H9 (cell line): ENCODE results near the gene KCNJ15. TPM values are rescaled to one million over a fixed set of nuclear protein-coding genes. Genes with fewer than 3 reads are reported as not detected.

Source experiments
- DNase-seq: peaks from one replicate; pipeline ENCODE4 v3.0.0-alpha.2; 2017
- H2AFZ ChIP-seq: one replicate; pipeline ENCODE4 v1.6.1; 2013; ENCODE audit warnings: mild to moderate bottlenecking, low read length, control low read depth, moderate library complexity
- H2AK5ac ChIP-seq: 2 replicates; pipeline ENCODE4 v1.6.1; 2013; ENCODE audit warnings: low read length, control low read depth, mixed read lengths; ENCODE audit not compliant: insufficient read length
- H2BK120ac ChIP-seq: one replicate; pipeline ENCODE4 v1.6.1; 2013; ENCODE audit warnings: low read depth, mild to moderate bottlenecking, low read length, control low read depth, inconsistent platforms; ENCODE audit not compliant: poor library complexity, severe bottlenecking
- H2BK12ac ChIP-seq: 2 replicates; pipeline ENCODE4 v1.6.1; 2013; ENCODE audit warnings: low read length, control low read depth, mixed read lengths, low read depth; ENCODE audit not compliant: insufficient read length
- H2BK15ac ChIP-seq: 2 replicates; pipeline ENCODE4 v1.6.1; 2013; ENCODE audit warnings: low read depth, low read length, control low read depth
- H2BK20ac ChIP-seq: one replicate; pipeline ENCODE4 v1.6.1; 2013; ENCODE audit warnings: low read depth, mild to moderate bottlenecking, low read length, control low read depth, inconsistent platforms; ENCODE audit not compliant: poor library complexity, severe bottlenecking
- H2BK5ac ChIP-seq: 2 replicates; pipeline ENCODE4 v1.6.1; 2013; ENCODE audit warnings: low read length, control low read depth, mixed read lengths; ENCODE audit not compliant: insufficient read length
- H3K14ac ChIP-seq: 2 replicates; pipeline ENCODE4 v1.6.1; 2013; ENCODE audit warnings: low read length, control low read depth; ENCODE audit not compliant: insufficient read depth
- H3K18ac ChIP-seq: 2 replicates; pipeline ENCODE4 v1.6.1; 2013; ENCODE audit warnings: low read depth, mild to moderate bottlenecking, mixed read lengths, low read length, control low read depth; ENCODE audit not compliant: insufficient read length
- H3K23ac ChIP-seq: 2 replicates; pipeline ENCODE4 v1.6.1; 2013; ENCODE audit warnings: low read length, control low read depth, mixed read lengths, low read depth; ENCODE audit not compliant: insufficient read length
- H3K23me2 ChIP-seq: 2 replicates; pipeline ENCODE4 v1.6.1; 2013; ENCODE audit warnings: low read depth, mild to moderate bottlenecking, mixed read lengths, low read length, control low read depth; ENCODE audit not compliant: insufficient read length, poor library complexity, severe bottlenecking
- H3K27ac ChIP-seq: 2 replicates; pipeline ENCODE4 v1.5.1; 2013; ENCODE audit warnings: low read length, control low read depth, mixed read lengths, low read depth; ENCODE audit not compliant: insufficient read length
- H3K27me3 ChIP-seq: 2 replicates; pipeline ENCODE4 v1.6.1; 2013; ENCODE audit warnings: low read length, control low read depth, inconsistent platforms; ENCODE audit not compliant: insufficient read depth
- H3K4ac ChIP-seq: 2 replicates; pipeline ENCODE4 v1.6.1; 2013; ENCODE audit warnings: low read depth, mild to moderate bottlenecking, control low read depth, inconsistent platforms, low read length, moderate library complexity
- H3K4me1 ChIP-seq: 2 replicates; pipeline ENCODE4 v1.6.1; 2013; ENCODE audit warnings: low read length, control low read depth, inconsistent platforms; ENCODE audit not compliant: insufficient read depth
- H3K4me2 ChIP-seq: 2 replicates; pipeline ENCODE4 v1.6.1; 2013; ENCODE audit warnings: low read length, control low read depth, mixed read lengths; ENCODE audit not compliant: insufficient read length, insufficient read depth
- H3K56ac ChIP-seq: 2 replicates; pipeline ENCODE4 v1.6.1; 2013; ENCODE audit warnings: low read depth, mild to moderate bottlenecking, mixed read lengths, low read length, control low read depth; ENCODE audit not compliant: insufficient read length
- H3K79me1 ChIP-seq: 2 replicates; pipeline ENCODE4 v1.6.1; 2013; ENCODE audit warnings: low read depth, mild to moderate bottlenecking, moderate library complexity, low read length, control low read depth, inconsistent platforms; ENCODE audit not compliant: insufficient read depth, poor library complexity, severe bottlenecking
- H3K79me2 ChIP-seq: 2 replicates; pipeline ENCODE4 v1.6.1; 2013; ENCODE audit warnings: low read length, control low read depth, inconsistent platforms; ENCODE audit not compliant: insufficient read depth
- H3K9ac ChIP-seq: 2 replicates; pipeline ENCODE4 v1.6.1; 2013; ENCODE audit warnings: low read length, control low read depth, mixed read lengths; ENCODE audit not compliant: insufficient read length; ENCODE audit errors: extremely low read depth
- H3K9me3 ChIP-seq: one replicate; pipeline ENCODE4 v1.6.1; 2013; ENCODE audit warnings: low read depth, low read length, inconsistent platforms; ENCODE audit not compliant: control insufficient read depth
- H3T11ph ChIP-seq: one replicate; pipeline ENCODE4 v1.6.1; 2013; ENCODE audit warnings: mild to moderate bottlenecking, low read length, control low read depth, inconsistent platforms
- H4K20me1 ChIP-seq: one replicate; pipeline ENCODE4 v1.6.1; 2013; ENCODE audit not compliant: control insufficient read depth, insufficient read length, insufficient read depth
- H4K5ac ChIP-seq: 2 replicates; pipeline ENCODE4 v1.6.1; 2013; ENCODE audit warnings: low read depth, mild to moderate bottlenecking, mixed read lengths, low read length, control low read depth; ENCODE audit not compliant: insufficient read length
- H4K8ac ChIP-seq: replicated peaks from 2 replicates; pipeline ENCODE4 v1.6.1; 2013; ENCODE audit warnings: low read length, control low read depth, mixed read lengths, low read depth; ENCODE audit not compliant: insufficient read length
- H4K91ac ChIP-seq: 2 replicates; pipeline ENCODE4 v1.6.1; 2013; ENCODE audit warnings: low read depth, mild to moderate bottlenecking, moderate library complexity, mixed read lengths, low read length, control low read depth; ENCODE audit not compliant: insufficient read length
- H3K27ac Mint-ChIP-seq, 3 experiments: 2 replicates in 2 of 3; 3 replicates in 1 of 3; pipeline ENCODE4 v1.8.0; 2020 to 2021; ENCODE audit warnings: mixed read lengths in 3 of 3, mild to moderate bottlenecking in 1 of 3, moderate library complexity in 1 of 3
- H3K27me3 Mint-ChIP-seq: 2 replicates; pipeline ENCODE4 v1.8.0; 2021; ENCODE audit warnings: low read depth, mild to moderate bottlenecking, moderate library complexity, mixed read lengths
- H3K36me3 Mint-ChIP-seq, 3 experiments: 2 replicates in 2 of 3; 3 replicates in 1 of 3; pipeline ENCODE4 v1.8.0; 2020 to 2021; ENCODE audit warnings: low read depth in 3 of 3, mixed read lengths in 3 of 3; ENCODE audit not compliant: insufficient read depth in 1 of 3
- H3K4me1 Mint-ChIP-seq, 2 experiments: 2 replicates each; pipeline ENCODE4 v1.8.0; 2020; ENCODE audit warnings: mixed read lengths in 2 of 2
- H3K4me3 Mint-ChIP-seq, 2 experiments: 2 replicates in 1 of 2; 3 replicates in 1 of 2; pipeline ENCODE4 v1.8.0; 2020 to 2021; ENCODE audit warnings: mild to moderate bottlenecking in 2 of 2, mixed read lengths in 2 of 2, moderate library complexity in 1 of 2
- H3K9me3 Mint-ChIP-seq, 2 experiments: 2 replicates in 1 of 2; 3 replicates in 1 of 2; pipeline ENCODE4 v1.8.0; 2020; ENCODE audit warnings: mild to moderate bottlenecking in 2 of 2, mixed read lengths in 2 of 2, moderate library complexity in 1 of 2
- WGBS: extraction: QIAGEN DNeasy Blood & Tissue Kit; methylation state at CpG from one replicate; pipeline ENCODE4 v1.1.7; 2013; ENCODE audit warnings: missing lambda C conversion rate, low lambda C conversion rate, mixed read lengths; ENCODE audit not compliant: insufficient read length; ENCODE audit errors: extremely low coverage; 5-methylcytosine and 5-hydroxymethylcytosine counted together
- total RNA-seq: library from RNA; stranded (reverse); gene quantifications from 2 replicates; pipeline ENCODE4 v1.2.1, GENCODE V29; 2021
- TF ChIP-seq, protein P1 (sequence below): fragments of 200-600 bp; sonication (generic); conservative IDR thresholded peaks from 3 replicates; pipeline ENCODE4 v1.8.0; 2021; ENCODE audit warnings: antibody characterized with exemption, mild to moderate bottlenecking

KCNJ15 gene
- total RNA-seq, 1 experiment from 2014 or later, result not detected

DNA sequence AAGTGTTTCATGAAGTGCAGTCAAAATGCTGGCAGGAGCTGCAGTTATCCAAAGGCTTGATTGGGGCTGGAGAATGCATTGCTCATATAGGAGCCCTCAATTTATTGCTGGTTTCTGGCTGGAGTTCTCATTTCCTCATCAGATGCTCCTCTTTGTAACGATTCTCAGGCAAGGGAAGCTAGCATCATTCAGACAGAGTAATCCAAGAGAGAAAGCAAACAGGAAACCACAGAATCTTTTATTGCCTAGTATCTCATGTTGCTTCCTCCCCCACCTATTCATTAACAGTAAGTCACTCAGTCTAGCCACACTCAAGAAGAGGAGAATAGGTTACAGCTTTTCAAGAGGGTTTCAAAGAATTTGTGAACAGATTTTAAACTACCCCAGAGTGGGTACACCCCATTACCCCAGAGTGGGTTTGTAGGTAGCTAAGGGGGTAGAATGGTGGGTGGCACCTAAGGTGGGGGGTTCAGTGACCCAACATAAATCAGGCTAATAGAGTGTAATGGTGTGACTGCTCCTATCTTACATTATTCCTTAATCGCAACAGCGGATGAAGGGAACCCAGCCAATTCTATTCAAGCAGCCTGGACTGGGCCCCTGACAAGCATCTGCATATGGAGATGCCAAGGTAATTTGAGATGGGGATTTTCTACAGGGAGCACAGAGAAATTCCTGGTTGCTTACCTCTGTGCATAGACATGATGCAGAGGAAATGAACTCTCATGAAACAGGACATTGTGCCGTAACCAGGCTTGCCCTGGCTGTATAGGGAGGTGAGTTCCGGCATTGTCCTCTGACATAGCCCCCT is 67.1 kb downstream of the KCNJ15 start:
- Histone ChIP-seq H3T11ph (no peak overlapping the region), H3K79me1 (no peaks in the 10 kb centered on the region), H3K23me2 (no peaks in the 10 kb centered on the region), H3K9me3 (no peaks in the 10 kb centered on the region), H4K91ac (no peak overlapping the region), H2BK120ac (no peak overlapping the region), H3K4me2 (no peak overlapping the region), H3K9ac (no peak overlapping the region), H3K14ac (no peak overlapping the region), H3K4ac (no peak overlapping the region), H3K18ac (peak overlapping the region; percentile 63), H3K56ac (no peak overlapping the region), H4K5ac (no peak overlapping the region), H3K79me2 (no peaks in the 10 kb centered on the region), H3K27ac (no peak overlapping the region), H3K23ac (no peak overlapping the region), H2BK5ac (no peak overlapping the region), H2AK5ac (no peak overlapping the region), H3K27me3 (no peaks in the 10 kb centered on the region), H2BK15ac (no peak overlapping the region), H2BK12ac (no peak overlapping the region), H4K20me1 (no peaks in the 10 kb centered on the region), H3K4me1 (peaks cover 18% of the 10 kb centered on the region), H2AFZ (no peak overlapping the region), H4K8ac (no peak overlapping the region), H2BK20ac (no peak overlapping the region)
- Mint-ChIP-seq H3K4me1 (peaks cover 28 to 34% of the 10 kb centered on the region in 2 experiments), H3K27me3 (peaks cover 2% of the 10 kb centered on the region; the same call in 1 of the 2 replicates), H3K27ac (peak overlapping the region; percentile 78 to 93 (median 92); a peak in 6 of 7 replicates), H3K36me3 (no peaks in the 10 kb centered on the region; a peak in 1 of 7 replicates), H3K9me3 (no peaks in the 10 kb centered on the region; a peak in 1 of 5 replicates), H3K4me3 (peak overlapping the region; percentile 39 to 46; a peak in 3 of 5 replicates)
- TF ChIP-seq, protein P1, sequence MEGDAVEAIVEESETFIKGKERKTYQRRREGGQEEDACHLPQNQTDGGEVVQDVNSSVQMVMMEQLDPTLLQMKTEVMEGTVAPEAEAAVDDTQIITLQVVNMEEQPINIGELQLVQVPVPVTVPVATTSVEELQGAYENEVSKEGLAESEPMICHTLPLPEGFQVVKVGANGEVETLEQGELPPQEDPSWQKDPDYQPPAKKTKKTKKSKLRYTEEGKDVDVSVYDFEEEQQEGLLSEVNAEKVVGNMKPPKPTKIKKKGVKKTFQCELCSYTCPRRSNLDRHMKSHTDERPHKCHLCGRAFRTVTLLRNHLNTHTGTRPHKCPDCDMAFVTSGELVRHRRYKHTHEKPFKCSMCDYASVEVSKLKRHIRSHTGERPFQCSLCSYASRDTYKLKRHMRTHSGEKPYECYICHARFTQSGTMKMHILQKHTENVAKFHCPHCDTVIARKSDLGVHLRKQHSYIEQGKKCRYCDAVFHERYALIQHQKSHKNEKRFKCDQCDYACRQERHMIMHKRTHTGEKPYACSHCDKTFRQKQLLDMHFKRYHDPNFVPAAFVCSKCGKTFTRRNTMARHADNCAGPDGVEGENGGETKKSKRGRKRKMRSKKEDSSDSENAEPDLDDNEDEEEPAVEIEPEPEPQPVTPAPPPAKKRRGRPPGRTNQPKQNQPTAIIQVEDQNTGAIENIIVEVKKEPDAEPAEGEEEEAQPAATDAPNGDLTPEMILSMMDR, result no peak
- peak; percentile 43 for DNase-seq
- no CpG with 5 or more reads among the region's 5 CpGs for WGBS
